Endothelial cell (in vitro differentiated cells): Measurements from ENCODE around the gene CKB. TPM values are rescaled to one million over a fixed set of nuclear protein-coding genes. Genes with fewer than 3 reads are reported as not detected.
A peak's percentile ranks its signal among the peaks of the same experiment; 100 is the strongest.

ENCODE experiments used
- DNase-seq: peaks from one replicate; pipeline ENCODE4 v3.0.0; 2021; ENCODE audit warnings: low spot score
- H3K27ac Mint-ChIP-seq: one replicate; pipeline ENCODE4 v1.8.0; 2021; ENCODE audit warnings: mixed read lengths, inconsistent platforms; ENCODE audit not compliant: unreplicated experiment
- H3K27me3 Mint-ChIP-seq: one replicate; pipeline ENCODE4 v1.8.0; 2021; ENCODE audit warnings: mild to moderate bottlenecking, moderate library complexity, mixed read lengths, inconsistent platforms; ENCODE audit not compliant: unreplicated experiment
- H3K36me3 Mint-ChIP-seq: one replicate; pipeline ENCODE4 v1.8.0; 2021; ENCODE audit warnings: mild to moderate bottlenecking, low read depth, mixed read lengths, inconsistent platforms; ENCODE audit not compliant: unreplicated experiment
- H3K4me1 Mint-ChIP-seq: one replicate; pipeline ENCODE4 v1.8.0; 2021; ENCODE audit warnings: mild to moderate bottlenecking, mixed read lengths, inconsistent platforms; ENCODE audit not compliant: unreplicated experiment
- H3K4me3 Mint-ChIP-seq: one replicate; pipeline ENCODE4 v1.8.0; 2021; ENCODE audit warnings: mild to moderate bottlenecking, mixed read lengths, inconsistent platforms; ENCODE audit not compliant: unreplicated experiment
- H3K9me3 Mint-ChIP-seq: one replicate; pipeline ENCODE4 v1.8.0; 2021; ENCODE audit warnings: mixed read lengths, inconsistent platforms; ENCODE audit not compliant: unreplicated experiment
- total RNA-seq: library from RNA; stranded (reverse); fragmentation: NEBNext Ultra II Directional; extraction: Animal tissue kit (Norgen Biotek cat#: 25700); gene quantifications from one replicate; pipeline ENCODE4 v1.2.1, GENCODE V29; 2021; ENCODE audit not compliant: unreplicated experiment
- TF ChIP-seq, protein P1 (sequence below): fragments of 200-600 bp; sonication (generic); IDR thresholded peaks from one replicate; pipeline ENCODE4 v1.5.0; 2021; ENCODE audit warnings: antibody characterized with exemption; ENCODE audit not compliant: unreplicated experiment

Gene CKB
- total RNA-seq, 1 donor from 2014 or later, result 23.1 TPM

DNA sequence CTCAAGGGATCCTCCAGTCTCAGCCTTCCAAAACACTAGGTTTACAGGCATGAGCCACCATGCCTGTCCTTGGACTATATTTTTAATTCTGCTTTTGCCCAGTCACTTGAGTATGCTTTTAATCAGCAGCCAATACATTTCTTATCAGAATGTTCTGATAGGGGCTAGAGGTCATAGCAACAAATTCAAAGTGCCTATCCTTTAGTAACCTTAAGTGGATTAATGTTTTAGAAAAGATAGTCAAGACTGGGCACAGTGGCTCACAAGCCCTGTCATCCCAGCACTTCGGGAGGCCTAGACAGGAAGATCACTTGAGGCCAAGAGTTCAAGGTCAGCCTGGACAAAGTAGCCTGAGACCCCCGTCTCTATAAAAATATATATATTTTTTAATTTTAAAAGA lies 37.1 kb downstream of the CKB start:
- no peak overlapping the region for H3K27ac Mint-ChIP-seq
- H3K27me3 Mint-ChIP-seq, result no peaks in the 10 kb centered on the region
- no peak for DNase-seq
- H3K9me3 Mint-ChIP-seq, result no peaks in the 10 kb centered on the region
- TF ChIP-seq, protein P1, sequence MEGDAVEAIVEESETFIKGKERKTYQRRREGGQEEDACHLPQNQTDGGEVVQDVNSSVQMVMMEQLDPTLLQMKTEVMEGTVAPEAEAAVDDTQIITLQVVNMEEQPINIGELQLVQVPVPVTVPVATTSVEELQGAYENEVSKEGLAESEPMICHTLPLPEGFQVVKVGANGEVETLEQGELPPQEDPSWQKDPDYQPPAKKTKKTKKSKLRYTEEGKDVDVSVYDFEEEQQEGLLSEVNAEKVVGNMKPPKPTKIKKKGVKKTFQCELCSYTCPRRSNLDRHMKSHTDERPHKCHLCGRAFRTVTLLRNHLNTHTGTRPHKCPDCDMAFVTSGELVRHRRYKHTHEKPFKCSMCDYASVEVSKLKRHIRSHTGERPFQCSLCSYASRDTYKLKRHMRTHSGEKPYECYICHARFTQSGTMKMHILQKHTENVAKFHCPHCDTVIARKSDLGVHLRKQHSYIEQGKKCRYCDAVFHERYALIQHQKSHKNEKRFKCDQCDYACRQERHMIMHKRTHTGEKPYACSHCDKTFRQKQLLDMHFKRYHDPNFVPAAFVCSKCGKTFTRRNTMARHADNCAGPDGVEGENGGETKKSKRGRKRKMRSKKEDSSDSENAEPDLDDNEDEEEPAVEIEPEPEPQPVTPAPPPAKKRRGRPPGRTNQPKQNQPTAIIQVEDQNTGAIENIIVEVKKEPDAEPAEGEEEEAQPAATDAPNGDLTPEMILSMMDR, result no peak
- peaks cover 28% of the 10 kb centered on the region for H3K36me3 Mint-ChIP-seq
- no peaks in the 10 kb centered on the region for H3K4me1 Mint-ChIP-seq
- no peak overlapping the region for H3K4me3 Mint-ChIP-seq

- H3K4me1 Mint-ChIP-seq, result no peaks in the 10 kb centered on the region
- no peak overlapping the region for H3K27ac Mint-ChIP-seq
- TF ChIP-seq, protein P1, result no peak
Measured at GRCh38 chr14:103483600-103483999, 39.0 kb downstream of the CKB start.

DNA sequence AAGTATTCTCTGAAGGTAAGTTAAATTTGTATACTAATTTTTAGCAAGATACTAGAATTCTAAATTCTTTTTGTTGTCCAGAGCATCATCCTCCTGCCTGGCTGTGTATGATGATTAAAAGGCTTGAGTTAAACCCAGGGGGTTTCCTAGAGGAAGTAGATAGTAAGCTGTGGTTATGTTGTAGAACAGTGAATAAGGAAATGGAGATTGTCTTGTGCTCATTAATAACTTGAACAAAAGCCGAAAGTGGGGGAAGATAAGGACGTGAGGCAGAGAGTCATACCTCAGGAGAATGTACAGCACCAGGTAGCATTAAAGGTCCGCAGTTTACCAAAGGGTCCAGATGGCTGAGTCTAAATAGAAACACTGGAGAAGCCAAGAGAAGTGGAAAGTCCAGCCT lies 42.0 kb downstream of the CKB start:
- no peaks in the 10 kb centered on the region for H3K9me3 Mint-ChIP-seq
- DNase-seq, result no peak
- H3K4me1 Mint-ChIP-seq, result no peaks in the 10 kb centered on the region
- peaks cover 29% of the 10 kb centered on the region for H3K36me3 Mint-ChIP-seq
- TF ChIP-seq, protein P1, result no peak
- H3K4me3 Mint-ChIP-seq, result no peak overlapping the region
- no peaks in the 10 kb centered on the region for H3K27me3 Mint-ChIP-seq
- H3K27ac Mint-ChIP-seq, result no peak overlapping the region

More at GRCh38 chr14:103483600-103483999, 39.0 kb downstream of the CKB start:
- no peak for DNase-seq
- H3K27me3 Mint-ChIP-seq, result no peaks in the 10 kb centered on the region
- H3K9me3 Mint-ChIP-seq, result no peaks in the 10 kb centered on the region
- peak overlapping the region; percentile 74 for H3K4me3 Mint-ChIP-seq
- H3K36me3 Mint-ChIP-seq, result peaks cover 21% of the 10 kb centered on the region

GRCh38 chr14:103476631-103477030 lies 46.0 kb downstream of the CKB start:
- Mint-ChIP-seq H3K9me3 (no peaks in the 10 kb centered on the region), H3K36me3 (peaks cover 35% of the 10 kb centered on the region), H3K27ac (no peak overlapping the region), H3K4me3 (no peak overlapping the region), H3K27me3 (peaks cover 2% of the 10 kb centered on the region), H3K4me1 (peaks cover 3% of the 10 kb centered on the region)
- DNase-seq, result no peak
- TF ChIP-seq, protein P1, result no peak

DNA sequence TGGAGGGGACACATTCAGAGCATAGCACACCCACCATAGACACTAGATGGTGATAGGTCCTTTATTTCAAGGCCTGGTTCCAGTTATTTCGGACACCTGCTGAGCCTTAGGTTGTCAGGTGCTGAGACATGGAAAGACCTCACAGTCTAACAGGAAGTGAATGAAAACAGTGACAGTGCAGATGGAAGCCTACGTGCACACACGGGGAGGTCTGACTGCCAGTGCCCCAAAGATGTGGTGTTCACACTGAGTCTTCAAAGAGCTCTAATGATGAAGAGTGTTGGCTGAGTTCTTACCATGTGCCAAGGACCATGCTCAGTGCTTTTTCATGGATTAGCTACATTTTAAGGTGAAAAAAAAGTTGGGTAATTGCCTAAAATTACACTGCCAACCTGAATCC lies 46.6 kb downstream of the CKB start:
- Mint-ChIP-seq H3K27me3 (peaks cover 2% of the 10 kb centered on the region), H3K4me3 (no peak overlapping the region), H3K9me3 (no peaks in the 10 kb centered on the region), H3K36me3 (peaks cover 34% of the 10 kb centered on the region), H3K4me1 (peaks cover 3% of the 10 kb centered on the region), H3K27ac (no peak overlapping the region)
- no peak for DNase-seq
- TF ChIP-seq, protein P1, result no peak
